Measurements from ENCODE around the gene ST3GAL5. TPM values are rescaled to one million over a fixed set of nuclear protein-coding genes. Genes with fewer than 3 reads are reported as not detected.

ST3GAL5 gene
- total and polyA plus RNA-seq, 10 donors: 18.7 to 124 (median 74.1) TPM

DNA sequence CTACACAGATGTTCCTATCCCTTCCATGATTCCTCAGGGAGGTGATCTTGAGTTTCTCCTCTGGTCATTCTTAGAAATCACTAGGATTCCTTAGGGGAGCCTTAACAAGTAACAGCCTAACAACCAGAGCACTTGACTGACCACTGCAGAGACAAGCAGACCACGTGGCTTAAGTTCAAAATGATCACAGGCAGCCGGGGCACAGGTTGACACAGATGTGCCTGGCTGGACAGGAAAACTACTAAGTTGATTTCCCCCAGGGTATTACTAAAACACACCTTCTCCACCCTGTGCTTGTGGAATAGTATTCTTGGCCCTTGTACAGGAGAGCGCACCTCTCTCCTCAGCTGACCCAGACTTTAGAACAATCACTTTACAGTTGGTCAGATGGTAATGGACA is 29.9 kb downstream of the ST3GAL5 start:
- Histone ChIP-seq H3K4me3 (no peak overlapping the region), H3K36me3 (peaks cover 0 to 84% (median 26%) of the 10 kb centered on the region in 6 donors), H3K27me3 (replicated peaks in 1 of 7) (no peaks in the 10 kb centered on the region), H3K27ac (peak overlapping the region in 3 of 8 donors; percentile 5 to 82 (median 32)), H3K4me1 (peaks cover 20 to 74% (median 42%) of the 10 kb centered on the region in 6 donors), H3K9me3 (peaks cover 0 to 13% (median 0%) of the 10 kb centered on the region in 8 donors)
- no peak for DNase-seq
- WGBS, 5 donors: 71 to 87% (median 84%) methylated on average over 3 of the region's 3 CpGs
- intact Hi-C loops (cut with DNase I; ENCODE audit: low total_unique reads): no loop called here
- no peak for TF ChIP-seq POLR2AphosphoS5 (IDR thresholded peaks at IDR 0.05)
- TF ChIP-seq CTCF (IDR thresholded peaks at IDR 0.05 in 8 of 11, conservative IDR thresholded peaks at IDR 0.05 in 3 of 11): no peak
- TF ChIP-seq POLR2A (IDR thresholded peaks at IDR 0.05): no peak

DNA sequence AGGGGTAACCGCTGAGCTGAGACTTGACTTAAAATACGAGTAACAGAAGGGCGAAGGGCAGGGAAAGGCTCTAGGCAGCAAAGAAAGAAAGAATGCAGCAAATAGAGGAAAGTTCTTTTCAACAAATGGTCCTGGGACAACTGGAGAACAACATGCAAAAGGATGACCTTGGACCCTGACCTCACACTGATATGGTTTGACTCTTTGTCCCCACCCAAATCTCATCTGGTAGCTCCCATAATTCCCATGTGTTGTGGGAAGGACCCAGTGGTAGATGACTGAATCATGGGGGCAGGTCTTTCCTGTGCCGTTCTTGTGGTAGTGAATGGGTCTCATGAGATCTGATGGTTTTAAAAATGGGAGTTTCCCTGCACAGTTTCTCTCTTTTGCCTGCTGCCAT is 33.9 kb downstream of the ST3GAL5 start:
- intact Hi-C loops (cut with DNase I; ENCODE audit: low total_unique reads): no loop called here
- 84 to 90% (median 89%) methylated on average over 4 of the region's 4 CpGs for WGBS, 5 donors
- peaks cover 32 to 74% (median 50%) of the 10 kb centered on the region in 6 donors for H3K4me1 ChIP-seq

GRCh38 chr2:85854166-85854509 is 34.7 kb downstream of the ST3GAL5 start:
- H3K9me3 ChIP-seq: peaks cover 0 to 13% (median 0%) of the 10 kb centered on the region in 8 donors
- 38 to 47% (median 44%) methylated on average over 3 of the region's 3 CpGs for WGBS, 5 donors
- peaks cover 32 to 74% (median 50%) of the 10 kb centered on the region in 6 donors for H3K4me1 ChIP-seq
- peak overlapping the region in 4 of 8 donors; percentile 3 to 48 (median 13) for H3K4me3 ChIP-seq
- peaks cover 0 to 84% (median 23%) of the 10 kb centered on the region in 6 donors for H3K36me3 ChIP-seq
- peak overlapping the region; percentile 89 to 96 (median 94) for H3K27ac ChIP-seq
- no peak for TF ChIP-seq POLR2A (IDR thresholded peaks at IDR 0.05)
- TF ChIP-seq CTCF (IDR thresholded peaks at IDR 0.05 in 8 of 11, conservative IDR thresholded peaks at IDR 0.05 in 3 of 11): no peak
- H3K27me3 ChIP-seq (replicated peaks in 1 of 7): no peaks in the 10 kb centered on the region
- DNase-seq: no peak
- intact Hi-C loops (cut with DNase I; ENCODE audit: low total_unique reads): no loop called here

More for the DNA sequence above, 33.9 kb downstream of the ST3GAL5 start:
- peaks cover 0 to 13% (median 0%) of the 10 kb centered on the region in 8 donors for H3K9me3 ChIP-seq
- peaks cover 0 to 84% (median 27%) of the 10 kb centered on the region in 6 donors for H3K36me3 ChIP-seq
- H3K27me3 ChIP-seq (replicated peaks in 1 of 7): no peaks in the 10 kb centered on the region
- H3K27ac ChIP-seq: peak overlapping the region; percentile 89 to 96 (median 94)
- DNase-seq: no peak
- no peak for TF ChIP-seq POLR2AphosphoS5 (IDR thresholded peaks at IDR 0.05)
- TF ChIP-seq CTCF (IDR thresholded peaks at IDR 0.05 in 8 of 11, conservative IDR thresholded peaks at IDR 0.05 in 3 of 11): no peak
- no peak for TF ChIP-seq POLR2A (IDR thresholded peaks at IDR 0.05)
- H3K4me3 ChIP-seq: no peak overlapping the region

- Histone ChIP-seq H3K9me3 (peaks cover 0 to 13% (median 0%) of the 10 kb centered on the region in 8 donors), H3K27ac (peak overlapping the region; percentile 89 to 96 (median 94)), H3K4me3 (peak overlapping the region in 4 of 8 donors; percentile 3 to 48 (median 13)), H3K36me3 (peaks cover 0 to 84% (median 18%) of the 10 kb centered on the region in 6 donors), H3K4me1 (peaks cover 32 to 76% (median 50%) of the 10 kb centered on the region in 6 donors), H3K27me3 (replicated peaks in 1 of 7) (no peaks in the 10 kb centered on the region)
- intact Hi-C loops (cut with DNase I; ENCODE audit: low total_unique reads): no loop called here
- 8 to 23% (median 13%) methylated on average over 10 of the region's 10 CpGs for WGBS, 5 donors
- TF ChIP-seq CTCF (IDR thresholded peaks at IDR 0.05 in 8 of 11, conservative IDR thresholded peaks at IDR 0.05 in 3 of 11) (no peak), POLR2A (IDR thresholded peaks at IDR 0.05) (no peak), POLR2AphosphoS5 (IDR thresholded peaks at IDR 0.05) (no peak)
- no peak for DNase-seq
Measured at GRCh38 chr2:85853499-85854165, 35.2 kb downstream of the ST3GAL5 start.
